DMS53 (cell line): Measurements from ENCODE around the gene DYSF.
A peak's percentile ranks its signal among the peaks of the same experiment; 100 is the strongest.

Experiments
- DNase-seq: peaks from one replicate; lab custom pipeline; 2025; lab: John Stamatoyannopoulos, UW

The DYSF gene

GRCh38 chr2:71552861-71553301 lies 99.5 kb downstream of the DYSF start:
- no peak for DNase-seq

GRCh38 chr2:71554028-71554705 lies 100.8 kb downstream of the DYSF start:
- no peak for DNase-seq

GRCh38 chr2:71554706-71555056 lies 101.3 kb downstream of the DYSF start:
- no peak for DNase-seq

GRCh38 chr2:71555798-71556454 lies 102.6 kb downstream of the DYSF start:
- DNase-seq = no peak

GRCh38 chr2:71556692-71557250 lies 103.4 kb downstream of the DYSF start:
- no peak for DNase-seq

- DNase-seq = peak; percentile 29
These were observed 104.0 kb downstream of the DYSF start for GRCh38 chr2:71557321-71557720.

- DNase-seq = no peak
These were observed 105.1 kb downstream of the DYSF start for GRCh38 chr2:71558300-71559051.

- DNase-seq = no peak
These were observed 105.9 kb downstream of the DYSF start for GRCh38 chr2:71559080-71559827.

- no peak for DNase-seq
These were observed 106.7 kb downstream of the DYSF start for GRCh38 chr2:71559828-71560637.

- DNase-seq = no peak
These were observed 107.3 kb downstream of the DYSF start for GRCh38 chr2:71560638-71561011.

GRCh38 chr2:71561441-71562267 lies 108.3 kb downstream of the DYSF start:
- no peak for DNase-seq

GRCh38 chr2:71562518-71562917 lies 109.2 kb downstream of the DYSF start:
- DNase-seq = no peak

GRCh38 chr2:71563872-71564271 lies 110.5 kb downstream of the DYSF start:
- no peak for DNase-seq

- no peak for DNase-seq
These were observed 111.0 kb downstream of the DYSF start for GRCh38 chr2:71564361-71564760.

- DNase-seq = no peak
These were observed 111.4 kb downstream of the DYSF start for GRCh38 chr2:71564790-71565189.

- DNase-seq = no peak
These were observed 113.0 kb downstream of the DYSF start for GRCh38 chr2:71566372-71566771.

GRCh38 chr2:71567625-71568024 lies 114.3 kb downstream of the DYSF start:
- DNase-seq = no peak

- DNase-seq = no peak
These were observed 114.7 kb downstream of the DYSF start for GRCh38 chr2:71568103-71568502.

GRCh38 chr2:71570511-71570910 lies 117.2 kb downstream of the DYSF start:
- no peak for DNase-seq

- DNase-seq = no peak
These were observed 117.6 kb downstream of the DYSF start for GRCh38 chr2:71570951-71571460.
